ENCODE data around the gene KLK10. TPM values are rescaled to one million over a fixed set of nuclear protein-coding genes. Genes with fewer than 3 reads are reported as not detected.
"Not testable (repeated sequence)": the region's sequence is repeated elsewhere in the genome, so short reads cannot be mapped to it uniquely, and the experiment has no call there.

The KLK10 gene
- polyA plus RNA-seq, 3 donors, result 0.32 to 0.44 (median 0.37) TPM

DNA sequence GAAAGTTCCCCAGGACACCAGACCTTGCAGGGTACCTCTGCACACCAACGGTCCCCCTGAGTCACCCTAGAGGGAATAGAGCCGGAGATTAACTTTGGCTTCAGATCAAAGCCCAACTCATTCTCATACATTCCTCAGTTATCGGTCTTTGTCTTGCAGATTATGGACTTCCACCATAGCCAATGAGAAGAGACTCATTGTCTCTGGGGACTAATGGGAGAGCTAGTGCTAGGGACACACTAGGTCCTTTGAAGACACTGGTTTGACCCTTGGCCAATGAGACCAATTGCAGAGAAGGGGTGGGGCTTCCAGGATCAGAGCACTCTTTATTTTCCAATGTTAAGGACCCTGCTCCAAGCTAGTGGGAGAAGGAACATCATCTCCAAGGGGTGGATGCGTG is 41.9 kb downstream of the KLK10 start:
- DNase-seq (ENCODE audit: extremely low read depth in 1 of 11, low read depth in 9 of 11, low spot score in 4 of 11), result no peak

DNA sequence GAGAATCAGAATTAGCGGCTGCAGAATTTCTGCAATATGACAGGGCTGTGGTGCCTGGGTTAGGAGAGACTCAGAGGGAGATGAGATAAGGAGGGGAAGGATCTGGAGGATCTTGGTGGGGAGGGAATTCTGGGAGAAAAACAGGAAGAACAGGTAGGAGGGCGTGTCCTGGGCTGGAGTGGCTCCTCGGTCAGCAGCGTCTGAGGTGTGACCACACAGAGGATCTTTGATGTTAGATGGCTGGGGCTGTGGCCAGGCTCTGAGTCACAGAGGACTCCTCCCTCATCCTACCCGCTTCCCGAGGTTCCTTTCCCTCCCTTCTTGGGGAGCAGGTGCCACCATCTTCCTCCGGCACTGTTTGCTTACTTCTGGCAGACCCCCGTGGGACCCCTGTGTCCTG is 43.7 kb downstream of the KLK10 start:
- no peak for DNase-seq (ENCODE audit: extremely low read depth in 1 of 11, low read depth in 9 of 11, low spot score in 4 of 11)

DNA sequence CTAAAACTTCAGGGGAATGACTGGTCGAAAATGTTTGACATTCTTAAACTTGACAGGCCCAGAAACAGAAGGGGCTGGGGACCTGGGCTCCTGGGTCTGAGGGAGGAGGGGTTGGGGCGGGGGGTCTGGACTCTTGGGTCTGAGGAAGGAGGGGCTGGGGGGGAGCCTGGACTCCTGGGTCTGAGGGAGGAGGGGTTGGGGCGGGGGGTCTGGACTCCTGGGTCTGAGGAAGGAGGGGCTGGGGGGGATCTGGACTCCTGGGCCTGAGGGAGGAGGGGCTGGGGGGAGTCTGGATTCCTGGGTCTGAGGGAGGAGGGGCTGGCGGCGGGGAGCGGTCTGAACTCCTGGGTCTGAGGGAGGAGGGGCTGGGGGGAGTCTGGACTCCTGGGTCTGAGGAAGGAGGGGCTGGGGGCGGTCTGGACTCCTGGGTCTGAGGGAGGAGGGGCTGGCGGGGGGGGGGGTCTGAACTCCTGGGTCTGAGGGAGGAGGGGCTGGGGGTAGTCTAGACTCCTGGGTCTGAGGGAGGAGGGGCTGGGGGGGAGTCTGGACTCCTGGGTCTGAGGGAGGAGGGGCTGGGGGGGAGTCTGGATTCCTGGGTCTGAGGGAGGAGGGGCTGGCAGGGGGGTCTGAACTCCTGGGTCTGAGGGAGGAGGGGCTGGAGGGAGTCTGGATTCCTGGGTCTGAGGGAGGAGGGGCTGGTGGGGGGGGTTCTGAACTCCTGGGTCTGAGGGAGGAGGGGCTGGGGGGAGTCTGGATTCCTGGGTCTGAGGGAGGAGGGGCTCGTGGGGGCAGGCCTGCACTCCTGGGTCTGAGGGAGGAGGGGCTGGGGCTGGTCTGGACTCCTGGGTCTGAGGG is 44.6 kb downstream of the KLK10 start:
- no peak for DNase-seq (ENCODE audit: extremely low read depth in 1 of 11, low read depth in 9 of 11, low spot score in 4 of 11)

DNA sequence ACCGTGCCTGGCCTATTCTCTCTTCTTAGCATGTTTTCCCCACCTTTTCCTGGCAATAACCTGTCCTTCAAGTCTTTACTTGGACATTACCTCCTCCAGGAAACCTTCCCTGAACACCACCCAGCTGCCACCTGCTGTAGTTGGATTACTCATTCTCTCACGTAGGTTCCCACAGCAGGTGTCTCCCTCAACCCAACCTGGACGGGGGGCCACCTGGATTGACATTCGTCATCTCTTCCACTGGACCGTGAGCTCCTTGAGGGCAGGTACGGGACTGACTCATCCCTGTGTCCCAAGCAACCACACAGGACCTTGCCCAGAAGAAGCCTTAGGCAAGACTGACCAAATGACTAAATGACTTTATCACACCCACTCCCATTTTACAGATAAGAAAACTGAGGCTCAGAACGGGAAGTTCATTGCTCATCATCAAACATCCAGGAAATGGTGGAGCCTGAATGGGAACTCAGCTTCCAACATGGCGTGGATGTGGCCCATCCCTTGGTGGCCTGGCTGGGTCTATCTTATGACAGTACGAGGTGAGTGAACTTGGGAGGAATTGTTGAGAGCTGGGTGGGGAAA is 46.6 kb downstream of the KLK10 start:
- DNase-seq (ENCODE audit: extremely low read depth in 1 of 11, low read depth in 9 of 11, low spot score in 4 of 11), result no peak

DNA sequence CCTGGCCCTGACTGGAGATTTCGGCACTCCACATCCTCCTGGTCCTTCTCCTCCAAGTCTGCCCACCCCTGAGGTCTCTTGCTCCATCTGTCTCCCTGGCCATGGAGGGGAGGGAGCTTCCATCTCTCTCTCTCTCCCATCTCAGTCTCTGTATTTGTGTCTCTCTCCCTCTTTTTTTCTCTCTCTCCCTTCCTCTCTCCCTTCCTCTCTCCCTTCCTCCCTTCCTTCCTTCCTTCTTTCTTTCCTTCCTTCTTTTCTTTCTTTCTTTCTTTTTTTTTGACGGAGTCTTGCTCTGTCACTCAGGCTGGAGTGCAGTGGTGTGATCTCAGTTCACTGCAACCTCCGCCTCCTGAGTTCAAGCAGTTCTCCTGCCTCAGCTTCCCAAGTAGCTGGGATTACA is 49.7 kb downstream of the KLK10 start:
- DNase-seq (ENCODE audit: extremely low read depth in 1 of 11, low read depth in 9 of 11, low spot score in 4 of 11), result not testable (repeated sequence)

DNA sequence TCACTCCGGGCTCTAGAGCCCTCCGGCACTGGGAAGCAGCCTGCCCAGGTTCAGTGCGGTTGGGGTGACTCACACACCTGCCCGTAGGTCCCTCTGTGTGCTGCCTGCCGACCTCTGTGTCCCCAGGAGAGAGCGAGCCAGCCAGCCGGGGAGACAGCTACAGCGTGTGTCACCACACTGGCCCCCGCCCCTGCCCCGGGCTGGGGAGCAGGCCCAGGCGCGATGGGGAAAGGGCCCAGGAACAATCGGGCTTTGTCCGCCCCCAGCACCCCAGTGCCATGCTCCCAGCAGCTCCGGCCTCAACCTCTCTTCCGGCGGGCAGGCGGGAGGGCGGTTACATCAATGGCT is 50.1 kb downstream of the KLK10 start, which contains the start of gene KLK6:
Gene KLK6, minus strand, starts transcription at position 179 of the 348 bp plus-strand sequence. CDS start 1,487 bp downstream, outside the sequence.
- DNase-seq (ENCODE audit: extremely low read depth in 1 of 11, low read depth in 9 of 11, low spot score in 4 of 11), result no peak

DNA sequence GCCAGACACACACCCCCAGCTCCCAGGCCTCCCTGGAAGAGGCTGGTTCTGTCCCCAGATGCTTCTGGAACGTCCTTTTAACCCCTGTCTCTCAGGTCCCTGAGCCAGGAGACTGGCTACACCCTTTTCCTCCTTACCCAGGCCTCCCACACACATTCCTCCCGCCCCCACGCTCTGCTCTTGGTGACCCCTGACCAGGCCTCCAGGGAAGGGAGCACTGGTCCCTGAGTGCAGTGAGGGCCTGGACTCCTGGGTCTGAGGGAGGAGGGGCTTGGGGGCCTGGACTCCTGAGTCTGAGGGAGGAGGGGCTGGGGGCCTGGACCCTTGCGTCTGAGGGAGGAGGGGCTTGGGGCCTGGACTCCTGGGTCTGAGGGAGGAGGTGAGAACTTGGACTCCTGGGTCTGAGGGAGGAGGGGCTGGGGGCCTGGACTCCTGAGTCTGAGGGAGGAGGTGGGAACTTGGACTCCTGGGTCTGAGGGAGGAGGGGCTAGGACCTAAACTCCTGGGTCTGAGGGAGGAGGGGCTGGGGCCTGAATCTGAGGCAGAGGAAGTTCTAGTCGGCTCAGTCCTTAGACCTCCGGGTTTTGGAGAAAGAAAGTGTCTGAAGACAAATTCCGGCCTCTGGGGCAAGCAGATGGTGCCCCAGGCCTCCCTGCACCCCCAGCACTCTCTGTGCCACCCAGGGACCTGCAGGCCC is 50.6 kb downstream of the KLK10 start:
- DNase-seq (ENCODE audit: extremely low read depth in 1 of 11, low read depth in 9 of 11, low spot score in 4 of 11), result peak in 3 of 11 donors; percentile 23 to 65 (median 51)

DNA sequence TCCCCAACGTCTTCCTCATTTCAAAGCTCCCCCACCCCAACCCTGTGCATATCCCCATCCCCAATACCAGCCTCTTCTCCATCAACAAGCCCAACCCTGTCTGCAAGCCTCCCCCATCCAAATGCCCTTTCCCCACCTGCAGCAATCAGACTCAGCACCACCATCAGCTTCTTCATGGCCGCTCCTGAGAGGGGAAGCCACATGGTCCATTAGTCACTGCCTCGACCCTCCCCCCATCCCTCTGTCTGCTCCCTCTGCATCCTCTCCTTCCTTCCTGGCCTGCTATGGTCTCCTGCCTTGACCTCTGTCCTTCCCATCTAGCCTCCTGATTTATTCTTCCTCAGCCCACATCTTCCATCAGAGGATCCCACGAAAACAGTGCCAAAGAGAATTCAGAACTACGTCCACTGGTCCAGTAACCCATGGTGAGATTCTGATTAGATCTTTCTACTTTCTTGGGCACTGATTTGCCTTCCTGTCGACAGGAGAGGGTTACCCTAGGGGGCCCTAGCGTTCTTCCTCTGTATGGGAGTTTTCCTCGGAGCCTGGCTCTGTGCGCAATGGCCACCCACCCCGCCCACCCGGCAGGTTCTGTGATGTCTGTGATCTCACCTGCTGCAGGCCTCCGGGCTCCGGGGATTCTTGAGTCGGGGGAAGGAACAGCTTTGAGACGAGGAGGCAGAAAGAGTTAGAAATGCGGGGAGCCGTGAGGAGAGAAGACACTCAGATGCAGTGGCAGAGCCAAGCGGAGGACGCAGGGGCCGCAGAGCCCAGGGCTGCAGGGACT is 51.4 kb downstream of the KLK10 start:
- DNase-seq (ENCODE audit: extremely low read depth in 1 of 11, low read depth in 9 of 11, low spot score in 4 of 11), result no peak

DNA sequence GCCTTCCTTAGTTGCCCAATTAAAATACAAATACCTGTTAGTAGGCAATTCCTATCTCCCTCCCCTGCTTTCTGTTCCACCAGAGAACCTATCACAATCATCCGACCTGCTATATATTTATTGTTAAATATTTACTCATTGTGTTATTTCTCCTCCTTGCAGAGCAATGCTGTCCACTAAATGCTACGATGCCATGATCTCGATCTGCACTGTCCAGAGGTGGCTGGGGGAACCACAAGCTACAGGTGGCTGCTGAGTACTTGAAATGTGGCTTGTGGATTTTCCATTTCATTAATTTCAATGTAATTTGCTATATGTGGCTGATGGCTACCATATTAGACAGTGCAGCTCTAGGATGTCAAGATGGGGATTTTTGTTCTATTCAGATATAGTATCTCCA is 55.2 kb downstream of the KLK10 start:
- DNase-seq (ENCODE audit: extremely low read depth in 1 of 11, low read depth in 9 of 11, low spot score in 4 of 11), result no peak

DNA sequence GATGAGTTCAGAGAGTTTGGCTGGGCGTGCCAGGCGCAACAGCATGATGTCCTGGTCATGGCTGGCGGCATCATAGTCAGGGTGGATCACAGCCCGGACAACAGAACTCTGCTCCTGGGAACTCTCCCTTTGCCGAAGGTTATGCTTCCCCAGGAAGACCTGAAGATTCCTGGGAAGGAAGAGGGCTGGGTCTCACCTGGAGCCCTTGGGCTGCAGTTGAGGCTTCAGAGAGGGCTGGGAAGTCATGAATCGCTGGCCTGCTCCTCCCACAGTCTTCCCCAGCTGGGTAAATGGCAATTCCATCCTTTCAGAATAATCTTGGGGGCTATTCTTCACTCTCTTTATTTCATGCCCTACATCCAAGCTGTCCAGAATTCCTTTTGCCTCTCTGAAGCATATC is 56.1 kb downstream of the KLK10 start:
- DNase-seq (ENCODE audit: extremely low read depth in 1 of 11, low read depth in 9 of 11, low spot score in 4 of 11), result no peak

Other genes with a start within 250 kb of the KLK10 start
- not detected for gene GPR32, start 249.2 kb downstream of the KLK10 start, polyA plus RNA-seq (ENCODE audit: insufficient read length in 3 of 3)
- gene ACP4, start 229.3 kb downstream of the KLK10 start, polyA plus RNA-seq (ENCODE audit: insufficient read length in 3 of 3), result under 1 TPM in 2 of 3 donors, not detected in 1; 0.07 to 0.36 TPM
- 1 to 10 TPM; 1.3 TPM for gene KLK1, start 195.9 kb downstream of the KLK10 start, polyA plus RNA-seq (ENCODE audit: insufficient read length in 3 of 3)
- gene KLK15, start 186.1 kb downstream of the KLK10 start, polyA plus RNA-seq (ENCODE audit: insufficient read length in 3 of 3), result not detected
- gene KLK3, start 164.8 kb downstream of the KLK10 start, polyA plus RNA-seq (ENCODE audit: insufficient read length in 3 of 3), result under 1 TPM; 0.42 to 0.65 (median 0.48) TPM
- gene KLK2, start 146.3 kb downstream of the KLK10 start, polyA plus RNA-seq (ENCODE audit: insufficient read length in 3 of 3), result under 1 TPM in 1 of 3 donors, not detected in 2; 0.42 TPM
- gene KLK4, start 108.3 kb downstream of the KLK10 start, polyA plus RNA-seq (ENCODE audit: insufficient read length in 3 of 3), result not detected
- 1 to 10 TPM; 1.2 to 1.9 (median 1.5) TPM for gene KLK5, start 66.7 kb downstream of the KLK10 start, polyA plus RNA-seq (ENCODE audit: insufficient read length in 3 of 3)
- 10 to 100 TPM; 29.7 to 34.7 (median 32.4) TPM for gene KLK6, start 50.1 kb downstream of the KLK10 start, polyA plus RNA-seq (ENCODE audit: insufficient read length in 3 of 3)
- 1 to 10 TPM; 3.9 to 4.6 (median 4.2) TPM for gene KLK7, start 35.8 kb downstream of the KLK10 start, polyA plus RNA-seq (ENCODE audit: insufficient read length in 3 of 3)
- 1 to 10 TPM; 2.4 to 4.0 (median 3.6) TPM for gene KLK8, start 18.1 kb downstream of the KLK10 start, polyA plus RNA-seq (ENCODE audit: insufficient read length in 3 of 3)
- under 1 TPM in 2 of 3 donors, not detected in 1; 0.19 to 0.38 TPM for gene KLK11, start 6.9 kb upstream of the KLK10 start, polyA plus RNA-seq (ENCODE audit: insufficient read length in 3 of 3)
- gene KLK12, start 15.3 kb upstream of the KLK10 start, polyA plus RNA-seq (ENCODE audit: insufficient read length in 3 of 3), result not detected
- under 1 TPM; 0.39 to 0.68 (median 0.40) TPM for gene KLK13, start 45.4 kb upstream of the KLK10 start, polyA plus RNA-seq (ENCODE audit: insufficient read length in 3 of 3)
- under 1 TPM; 0.22 to 0.51 (median 0.23) TPM for gene KLK14, start 63.2 kb upstream of the KLK10 start, polyA plus RNA-seq (ENCODE audit: insufficient read length in 3 of 3)
- 1 to 10 TPM; 2.1 to 4.2 (median 4.0) TPM for gene CTU1, start 88.7 kb upstream of the KLK10 start, polyA plus RNA-seq (ENCODE audit: insufficient read length in 3 of 3)
- gene SIGLEC9, start 105.2 kb upstream of the KLK10 start, polyA plus RNA-seq (ENCODE audit: insufficient read length in 3 of 3), result 1 to 10 TPM; 1.1 to 1.7 (median 1.5) TPM
- under 1 TPM; 0.22 to 0.65 (median 0.27) TPM for gene SIGLEC7, start 122.6 kb upstream of the KLK10 start, polyA plus RNA-seq (ENCODE audit: insufficient read length in 3 of 3)
- gene CD33, start 205.4 kb upstream of the KLK10 start, polyA plus RNA-seq (ENCODE audit: insufficient read length in 3 of 3), result 1 to 10 TPM; 1.8 to 2.4 (median 1.8) TPM
- not detected for gene SIGLECL1, start 231.4 kb upstream of the KLK10 start, polyA plus RNA-seq (ENCODE audit: insufficient read length in 3 of 3)

All from renal cortex interstitium (tissue), 11 donors.